Testis (tissue), 3 donors: ENCODE measurements around the gene EDN2. TPM values are rescaled to one million over a fixed set of nuclear protein-coding genes. Genes with fewer than 3 reads are reported as not detected.

ENCODE experiments used
- DNase-seq: peaks from one replicate; pipeline ENCODE4 v3.0.0-alpha.2; 2019
- H3K27ac ChIP-seq, 2 donors: fragments of 200-600 bp; sonication (generic); one replicate each; pipeline ENCODE4 v1.5.1; 2019
- H3K27me3 ChIP-seq: fragments of 200-600 bp; sonication (generic); one replicate; pipeline ENCODE4 v1.5.1; 2019
- H3K36me3 ChIP-seq: fragments of 200-600 bp; sonication (generic); one replicate; pipeline ENCODE4 v1.5.1; 2017; ENCODE audit warnings: low read depth; ENCODE audit errors: missing control alignments
- H3K4me1 ChIP-seq: fragments of 200-600 bp; sonication (generic); one replicate; pipeline ENCODE4 v1.5.1; 2019
- H3K4me3 ChIP-seq, 2 donors: fragments of 200-600 bp; sonication (generic); one replicate each; pipeline ENCODE4 v1.5.1; 2017 to 2019
- H3K9me3 ChIP-seq: fragments of 200-600 bp; sonication (generic); one replicate; pipeline ENCODE4 v1.5.1; 2017
- POLR2A ChIP-seq: fragments of 450-650 bp; IDR thresholded peaks from one replicate; pipeline ENCODE4 v1.6.1; 2017; ENCODE audit warnings: antibody characterized with exemption, mild to moderate bottlenecking, moderate library complexity
- WGBS, 2 donors: methylation state at CpG; one replicate each; pipeline ENCODE4 v1.1.5; 2018; 5-methylcytosine and 5-hydroxymethylcytosine counted together
- intact Hi-C: fragments of 100-400 bp; cut with DNase I; formaldehyde crosslinking; loops from one replicate; pipeline ENCODE4 v1.15.1; 2023; ENCODE audit warnings: low total_unique reads
- polyA plus RNA-seq: library from polyadenylated mRNA; stranded (reverse); fragments of 350-450 nt; fragmentation: Illumina TruSeq; extraction: RNeasy Lipid Tissue Mini Kit (QIAGEN cat#74804); gene quantifications from one replicate; pipeline ENCODE4 v1.2.3, GENCODE V29; 2014; ENCODE audit warnings: low read depth, low replicate concordance; ENCODE audit not compliant: insufficient read depth
- total RNA-seq, 2 donors: library from RNA; depleted of rRNA; stranded (reverse); fragments of >200 nt; gene quantifications; one replicate each; pipeline ENCODE4 v1.2.3, GENCODE V29; 2016
- TF ChIP-seq, protein P1 (sequence below), 3 experiments: fragments of 450-650 bp in 2 of 3; fragments of 200-600 bp in 1 of 3; sonication (generic) in 1 of 3; IDR thresholded peaks; one replicate each; pipeline ENCODE4 v1.5.1; 2016 to 2019; ENCODE audit warnings: antibody characterized with exemption in 3 of 3, mild to moderate bottlenecking in 2 of 3, moderate library complexity in 1 of 3

Gene EDN2
- total and polyA plus RNA-seq, 3 donors from 2014 or later: not detected

DNA sequence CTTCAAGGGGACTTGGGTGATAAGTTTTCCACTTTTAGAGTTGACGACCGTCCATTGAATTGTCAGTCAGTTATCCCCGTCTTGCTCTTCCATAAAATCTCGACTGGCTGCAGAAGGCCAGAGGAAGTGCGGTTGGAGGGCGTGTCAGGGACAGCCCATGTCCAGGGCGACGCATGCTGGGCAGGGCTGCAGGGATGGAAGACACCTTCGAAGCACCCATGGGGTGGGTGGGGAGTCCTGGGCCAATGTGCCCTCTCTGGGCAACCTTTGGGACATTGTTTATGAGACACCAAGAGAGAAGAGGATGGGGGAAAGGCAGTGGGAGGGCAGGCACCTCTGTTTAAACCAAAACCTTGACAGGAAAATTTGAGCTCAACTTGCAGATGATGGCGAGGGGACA, 38.6 kb upstream of the EDN2 start:
- DNase-seq: no peak
- Histone ChIP-seq H3K27me3 (no peaks in the 10 kb centered on the region), H3K4me3 (no peak overlapping the region), H3K9me3 (no peaks in the 10 kb centered on the region), H3K36me3 (no peaks in the 10 kb centered on the region), H3K27ac (no peak overlapping the region), H3K4me1 (no peaks in the 10 kb centered on the region)
- WGBS, 2 donors: 85 to 86% methylated on average over 10 of the region's 10 CpGs
- TF ChIP-seq, protein P1, sequence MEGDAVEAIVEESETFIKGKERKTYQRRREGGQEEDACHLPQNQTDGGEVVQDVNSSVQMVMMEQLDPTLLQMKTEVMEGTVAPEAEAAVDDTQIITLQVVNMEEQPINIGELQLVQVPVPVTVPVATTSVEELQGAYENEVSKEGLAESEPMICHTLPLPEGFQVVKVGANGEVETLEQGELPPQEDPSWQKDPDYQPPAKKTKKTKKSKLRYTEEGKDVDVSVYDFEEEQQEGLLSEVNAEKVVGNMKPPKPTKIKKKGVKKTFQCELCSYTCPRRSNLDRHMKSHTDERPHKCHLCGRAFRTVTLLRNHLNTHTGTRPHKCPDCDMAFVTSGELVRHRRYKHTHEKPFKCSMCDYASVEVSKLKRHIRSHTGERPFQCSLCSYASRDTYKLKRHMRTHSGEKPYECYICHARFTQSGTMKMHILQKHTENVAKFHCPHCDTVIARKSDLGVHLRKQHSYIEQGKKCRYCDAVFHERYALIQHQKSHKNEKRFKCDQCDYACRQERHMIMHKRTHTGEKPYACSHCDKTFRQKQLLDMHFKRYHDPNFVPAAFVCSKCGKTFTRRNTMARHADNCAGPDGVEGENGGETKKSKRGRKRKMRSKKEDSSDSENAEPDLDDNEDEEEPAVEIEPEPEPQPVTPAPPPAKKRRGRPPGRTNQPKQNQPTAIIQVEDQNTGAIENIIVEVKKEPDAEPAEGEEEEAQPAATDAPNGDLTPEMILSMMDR (IDR thresholded peaks at IDR 0.05): no peak
- no peak for TF ChIP-seq POLR2A
- intact Hi-C loops: no loop called here

DNA sequence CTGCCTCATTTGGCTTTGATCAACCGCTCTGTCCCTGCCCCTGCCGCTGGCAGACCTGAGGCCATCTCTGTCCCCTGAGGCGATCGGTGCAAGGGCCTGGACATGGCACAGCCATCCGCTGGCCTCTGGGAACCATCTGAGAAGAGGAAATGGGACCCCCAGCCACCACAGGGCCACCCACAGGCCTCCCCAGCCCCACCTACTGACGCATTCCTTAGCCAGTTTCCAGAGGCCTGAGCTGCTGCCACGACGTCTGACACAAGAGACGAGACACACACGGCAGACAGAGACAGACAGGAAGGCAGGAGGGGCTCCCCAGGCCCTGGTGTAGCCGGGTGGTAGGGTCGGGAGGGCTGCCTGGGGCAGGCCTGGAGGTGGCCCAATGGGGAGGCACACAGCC, 37.3 kb upstream of the EDN2 start:
- Histone ChIP-seq H3K4me1 (peaks cover 4% of the 10 kb centered on the region), H3K27ac (no peak overlapping the region), H3K36me3 (no peaks in the 10 kb centered on the region), H3K9me3 (no peaks in the 10 kb centered on the region), H3K4me3 (no peak overlapping the region), H3K27me3 (no peaks in the 10 kb centered on the region)
- intact Hi-C loops: no loop called here
- WGBS, 2 donors: 85 to 88% methylated on average over 8 to 12 of the region's 12 CpGs
- TF ChIP-seq POLR2A: no peak
- TF ChIP-seq, protein P1 (IDR thresholded peaks at IDR 0.05): no peak
- no peak for DNase-seq

- no peaks in the 10 kb centered on the region for H3K9me3 ChIP-seq
- intact Hi-C loops: no loop called here
- no peak overlapping the region for H3K4me3 ChIP-seq
- no peak overlapping the region for H3K27ac ChIP-seq
- TF ChIP-seq, protein P1 (IDR thresholded peaks at IDR 0.05): no peak
- TF ChIP-seq POLR2A: no peak
- no peaks in the 10 kb centered on the region for H3K27me3 ChIP-seq
- H3K36me3 ChIP-seq: no peaks in the 10 kb centered on the region
- DNase-seq: no peak
- peaks cover 9% of the 10 kb centered on the region for H3K4me1 ChIP-seq
- WGBS, 2 donors: 85 to 92% methylated on average over 9 to 15 of the region's 15 CpGs
Observed at GRCh38 chr1:41520951-41521752, 36.7 kb upstream of the EDN2 start.

- H3K27me3 ChIP-seq: no peaks in the 10 kb centered on the region
- no peak overlapping the region for H3K4me3 ChIP-seq
- H3K27ac ChIP-seq: no peak overlapping the region
- intact Hi-C loops: no loop called here
- H3K36me3 ChIP-seq: no peaks in the 10 kb centered on the region
- 96% methylated on average over 4 to 5 of the region's 5 CpGs for WGBS, 2 donors
- DNase-seq: no peak
- H3K4me1 ChIP-seq: peaks cover 13% of the 10 kb centered on the region
- no peaks in the 10 kb centered on the region for H3K9me3 ChIP-seq
- TF ChIP-seq, protein P1 (IDR thresholded peaks at IDR 0.05): no peak
Observed at GRCh38 chr1:41519667-41520066, 35.2 kb upstream of the EDN2 start.

DNA sequence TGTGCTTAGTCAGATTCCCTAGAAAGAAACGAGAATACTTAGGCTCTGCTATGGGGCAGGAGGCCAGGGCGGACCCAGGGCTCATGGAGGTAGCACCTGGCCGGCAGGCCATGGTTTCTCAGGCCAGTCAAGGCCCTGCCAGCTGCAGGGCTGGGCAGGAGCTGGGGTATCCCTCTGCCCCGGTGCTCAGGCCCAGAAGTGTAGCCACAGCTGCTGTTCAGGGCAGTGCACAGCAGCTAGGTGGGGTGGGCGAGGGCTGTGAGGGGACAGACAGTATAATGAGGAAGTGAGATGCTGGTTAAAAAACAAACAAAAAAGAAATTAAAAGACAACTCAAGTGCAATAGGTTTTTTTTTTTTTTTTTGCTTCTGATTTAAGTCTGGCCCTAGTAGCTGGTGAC, 34.0 kb upstream of the EDN2 start:
- intact Hi-C loops: no loop called here
- Histone ChIP-seq H3K36me3 (no peaks in the 10 kb centered on the region), H3K9me3 (no peaks in the 10 kb centered on the region), H3K27me3 (no peaks in the 10 kb centered on the region), H3K4me1 (peaks cover 13% of the 10 kb centered on the region), H3K4me3 (no peak overlapping the region), H3K27ac (no peak overlapping the region)
- WGBS, 2 donors: 87 to 89% methylated on average over 3 to 5 of the region's 5 CpGs
- TF ChIP-seq, protein P1 (IDR thresholded peaks at IDR 0.05): no peak
- TF ChIP-seq POLR2A: no peak
- DNase-seq: no peak
